Right hindlimb (tissue), 1 donor: Measurements from ENCODE around the gene ABCB1.
A peak's percentile ranks its signal among the peaks of the same experiment; 100 is the strongest.

Experiments
- DNase-seq: peaks from one replicate; pipeline ENCODE4 v3.0.0-alpha.2; 2018

Gene ABCB1

DNA sequence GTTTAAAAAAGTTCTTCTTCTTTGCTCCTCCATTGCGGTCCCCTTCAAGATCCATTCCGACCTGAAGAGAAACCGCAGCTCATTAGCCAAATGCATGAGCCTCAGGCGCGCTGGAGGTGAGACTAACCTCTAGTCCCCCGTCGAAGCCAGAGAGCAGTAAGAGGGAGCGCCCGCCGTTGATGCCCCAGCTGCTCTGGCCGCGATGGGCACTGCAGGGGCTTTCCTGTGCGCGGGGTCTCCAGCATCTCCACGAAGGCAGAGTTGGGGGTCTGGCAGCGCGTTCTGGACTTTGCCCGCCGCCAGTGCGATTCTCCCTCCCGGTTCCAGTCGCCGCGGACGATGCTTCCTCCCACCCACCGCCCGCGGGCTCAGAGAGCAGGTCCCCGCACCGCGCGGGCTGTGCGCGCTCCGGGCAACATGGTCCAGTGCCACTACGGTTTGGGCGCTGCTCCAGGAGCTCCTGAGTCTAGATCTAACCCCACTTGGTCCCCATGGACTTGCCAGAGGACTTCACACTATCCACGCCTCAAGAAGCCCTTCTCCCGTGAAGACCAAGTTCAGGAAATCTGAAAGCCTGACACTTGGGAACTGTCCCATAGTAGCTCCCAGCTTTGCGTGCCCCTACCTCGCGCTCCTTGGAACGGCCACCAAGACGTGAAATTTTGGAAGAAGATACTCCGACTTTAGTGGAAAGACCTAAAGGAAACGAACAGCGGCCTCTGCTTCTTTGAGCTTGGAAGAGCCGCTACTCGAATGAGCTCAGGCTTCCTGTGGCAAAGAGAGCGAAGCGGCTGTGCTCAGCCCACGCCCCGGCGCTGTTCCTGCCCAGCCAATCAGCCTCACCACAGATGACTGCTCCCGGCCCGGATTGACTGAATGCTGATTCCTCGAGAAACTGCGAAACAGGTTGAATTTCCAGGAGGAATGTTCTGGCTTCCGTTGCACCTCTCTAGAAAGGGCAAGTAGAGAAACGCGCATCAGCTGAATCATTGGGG lies at the start of gene ABCB1:
ABCB1 (minus strand) TSS at position 755 of the 995 bp plus-strand sequence; CDS start at position 55, 700 bp downstream.
- peak; percentile 56 for DNase-seq

DNA sequence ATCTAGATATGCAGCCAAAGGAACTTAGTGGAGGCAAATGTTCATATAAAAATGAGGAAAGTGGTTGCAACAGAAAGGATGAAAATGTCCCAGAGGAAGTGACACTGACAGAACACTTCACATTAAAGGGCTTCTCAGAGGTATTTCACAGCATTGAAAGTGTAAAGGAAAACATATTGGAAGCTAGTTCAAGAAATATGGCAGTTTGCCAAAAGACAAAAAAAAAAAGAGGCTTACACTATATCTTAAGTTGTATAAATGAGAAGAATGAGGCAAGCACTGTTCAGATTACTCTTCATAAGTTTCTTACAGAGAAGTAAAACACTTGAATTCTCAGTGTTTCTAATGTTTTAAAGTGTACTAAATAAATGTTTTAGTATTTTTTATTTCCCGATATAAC lies 47.6 kb upstream of the ABCB1 start:
- DNase-seq: no peak

DNA sequence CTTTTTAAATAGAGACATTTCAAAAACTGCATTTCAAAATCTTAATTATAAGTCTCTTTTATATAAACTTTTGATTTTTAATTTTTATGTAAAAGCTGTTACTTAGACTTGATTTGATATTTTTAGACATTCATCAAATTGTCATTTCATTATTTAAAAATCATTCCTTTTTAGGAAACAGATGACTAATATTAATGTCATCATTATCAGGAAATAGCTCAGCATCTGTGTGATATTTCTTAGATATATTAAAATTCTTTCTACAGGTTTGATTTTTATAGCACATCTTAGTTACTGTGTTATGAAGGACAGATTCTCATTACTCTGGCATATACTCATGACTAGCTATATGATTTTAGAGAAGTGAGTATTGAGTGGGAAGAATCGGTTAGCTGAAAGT lies 44.8 kb upstream of the ABCB1 start:
- no peak for DNase-seq

DNA sequence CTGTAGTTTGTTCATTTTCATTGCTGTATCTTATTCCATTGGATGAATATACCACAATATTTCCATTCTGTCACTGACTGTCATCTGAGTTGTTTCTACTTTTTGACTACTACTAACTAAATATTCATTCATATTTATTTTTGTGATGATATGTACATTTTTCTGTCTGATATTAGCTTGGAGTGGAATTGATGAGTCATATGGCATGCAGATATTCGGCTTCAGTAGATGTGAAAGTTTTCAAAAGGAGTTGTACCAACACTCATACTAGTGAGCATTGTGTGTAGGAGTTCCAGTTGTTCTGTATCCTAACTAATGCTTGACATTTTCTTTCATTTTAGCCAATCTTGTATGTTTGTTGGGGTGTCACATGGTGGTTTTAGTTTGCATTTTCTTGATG lies 35.2 kb upstream of the ABCB1 start:
- DNase-seq: no peak

DNA sequence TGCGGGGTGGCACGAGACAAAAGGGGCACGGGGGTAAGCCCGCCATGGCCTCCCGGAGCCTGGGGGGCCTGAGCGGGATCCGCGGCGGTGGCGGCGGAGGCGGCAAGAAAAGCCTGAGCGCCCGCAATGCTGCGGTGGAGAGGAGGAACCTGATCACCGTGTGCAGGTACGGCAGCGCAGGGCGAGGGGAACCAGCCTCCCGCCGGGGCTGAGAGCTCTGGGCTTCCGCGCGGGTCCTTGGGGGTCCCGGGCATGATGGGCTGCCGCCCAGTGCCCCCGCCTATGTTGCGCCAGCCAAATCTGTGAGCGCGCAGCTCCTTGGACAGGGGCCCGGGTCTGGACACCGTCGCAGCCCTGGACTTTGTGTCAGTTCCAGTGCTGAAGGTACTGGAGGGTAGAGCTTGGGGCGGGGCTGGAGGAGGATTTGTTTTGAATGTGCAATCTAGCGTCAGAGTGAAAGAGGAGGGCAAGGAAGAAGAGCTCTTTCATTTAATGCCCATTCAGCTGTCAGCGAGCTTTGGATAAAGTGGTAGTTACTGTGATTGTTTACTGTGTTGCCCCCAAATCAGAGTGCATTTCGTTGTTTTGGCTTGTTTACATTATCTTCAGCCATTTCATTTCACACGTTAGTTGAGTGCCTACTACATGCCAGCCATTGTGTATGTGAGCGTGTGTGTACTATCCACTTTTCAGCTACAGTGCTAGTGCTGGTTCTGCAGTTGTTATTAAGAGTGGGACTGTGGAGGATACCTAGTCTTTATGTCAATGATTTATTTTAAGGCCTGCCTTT lies 28.3 kb upstream of the ABCB1 start:
- peak; percentile 23 for DNase-seq

DNA sequence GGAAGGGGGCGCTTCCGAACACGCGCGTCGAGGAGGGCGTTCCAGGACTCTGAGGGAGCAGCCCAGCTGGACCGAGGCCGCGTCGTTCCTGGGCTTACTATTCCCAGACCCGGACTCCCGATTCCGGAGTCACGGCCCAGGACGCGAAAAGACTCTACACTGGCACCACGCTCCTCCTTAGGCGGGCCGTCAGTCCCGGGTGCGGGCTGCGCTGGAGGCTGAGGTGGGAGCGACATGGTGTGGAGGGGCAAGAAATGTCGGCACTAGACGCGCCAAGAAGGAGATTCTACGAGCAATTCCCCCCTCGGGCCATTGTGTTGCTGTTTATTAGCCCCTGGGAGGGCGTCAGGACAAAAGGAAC lies 26.9 kb upstream of the ABCB1 start:
- DNase-seq: peak; percentile 22

DNA sequence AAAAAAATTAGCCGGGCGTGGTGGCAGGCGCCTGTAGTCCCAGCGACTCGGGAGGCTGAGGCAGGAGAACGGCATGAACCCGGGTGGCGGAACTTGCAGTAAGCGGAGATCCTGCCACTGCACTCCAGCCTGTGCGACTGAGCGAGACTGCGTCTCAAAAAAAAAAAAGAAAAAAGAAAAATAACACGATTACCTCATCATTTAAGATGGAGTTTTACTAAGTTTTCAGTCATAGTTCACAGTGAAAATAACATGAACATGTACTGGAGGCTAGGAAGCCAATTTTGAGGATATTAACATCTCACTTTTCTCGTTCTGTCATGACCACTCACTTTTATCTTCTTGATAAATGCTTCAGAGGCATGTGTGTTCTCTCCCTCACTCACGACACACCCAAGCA lies 24.4 kb upstream of the ABCB1 start:
- no peak for DNase-seq

DNA sequence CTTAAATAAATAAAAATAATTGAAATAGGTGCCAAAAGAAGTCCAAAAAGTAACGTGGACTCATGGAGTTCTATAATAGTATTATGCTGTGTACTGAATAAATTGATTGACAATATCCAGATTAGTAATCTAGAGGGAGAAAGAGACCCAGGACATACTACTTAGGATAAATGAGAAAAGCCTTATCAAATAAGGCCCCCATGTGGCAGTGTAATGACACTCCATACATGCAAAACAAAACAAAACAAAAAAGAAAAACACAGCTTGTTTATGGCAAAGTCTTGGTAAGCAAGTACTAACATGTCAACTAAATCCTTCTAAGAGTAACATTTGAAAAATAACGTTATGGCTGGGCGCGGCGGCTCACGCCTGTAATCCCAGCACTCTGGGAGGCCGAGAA lies 23.9 kb upstream of the ABCB1 start:
- DNase-seq: no peak

DNA sequence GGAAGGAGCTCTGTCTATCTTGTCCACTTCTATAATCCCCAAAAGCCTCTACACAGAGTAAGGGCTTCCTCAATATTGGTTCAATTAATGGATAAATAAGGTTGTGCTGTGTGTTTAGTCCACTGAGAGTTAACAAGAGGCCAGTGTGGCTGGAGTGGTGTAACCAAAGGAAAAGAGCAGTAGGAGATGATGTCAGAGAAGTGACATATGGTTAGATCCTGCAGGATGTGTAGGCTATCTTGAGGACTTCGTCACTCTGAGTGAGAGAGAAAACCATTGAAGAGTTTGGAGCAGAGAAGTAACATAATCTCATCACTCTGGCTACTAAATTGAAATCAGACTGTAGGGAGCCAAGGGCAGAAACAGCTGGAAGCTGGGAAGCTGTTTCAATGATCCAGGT lies 14.5 kb upstream of the ABCB1 start:
- no peak for DNase-seq

DNA sequence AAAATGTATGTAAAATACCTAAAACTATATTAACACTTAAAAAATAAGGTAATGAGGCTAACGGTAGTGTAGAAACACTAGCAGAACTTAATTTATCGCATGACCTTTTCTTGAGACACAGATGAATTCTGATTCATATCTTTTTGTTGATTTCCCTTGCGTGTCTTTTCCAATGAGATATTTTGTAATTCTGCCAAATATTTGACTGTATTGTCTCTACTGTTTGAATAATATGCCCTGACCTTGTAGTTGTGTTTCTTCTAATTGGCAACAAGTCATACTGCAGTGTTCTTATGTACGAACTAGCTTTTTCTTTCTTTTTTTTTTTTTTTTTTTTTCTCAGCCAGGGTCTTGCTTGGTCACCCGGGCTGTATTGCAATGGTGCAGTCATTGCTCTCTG lies 9.2 kb upstream of the ABCB1 start:
- DNase-seq: no peak

DNA sequence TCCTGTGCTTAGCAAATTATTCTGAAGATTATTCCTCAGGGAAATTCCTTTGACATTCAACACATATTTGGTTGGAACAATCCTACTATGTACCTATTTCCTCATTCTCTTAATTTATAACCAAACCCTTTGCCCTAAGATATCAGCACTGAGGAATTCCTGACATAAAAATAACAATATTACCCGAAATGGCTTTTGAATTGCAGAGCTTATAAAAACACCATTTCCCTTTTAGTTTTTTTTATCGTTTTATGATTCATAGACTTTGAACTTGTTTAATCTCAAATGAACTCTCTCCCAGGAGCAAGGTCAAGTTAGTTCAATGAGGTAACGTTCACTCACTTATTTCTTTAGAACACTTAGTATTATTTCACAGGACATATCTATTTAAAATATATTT lies 7.7 kb upstream of the ABCB1 start:
- DNase-seq: no peak

DNA sequence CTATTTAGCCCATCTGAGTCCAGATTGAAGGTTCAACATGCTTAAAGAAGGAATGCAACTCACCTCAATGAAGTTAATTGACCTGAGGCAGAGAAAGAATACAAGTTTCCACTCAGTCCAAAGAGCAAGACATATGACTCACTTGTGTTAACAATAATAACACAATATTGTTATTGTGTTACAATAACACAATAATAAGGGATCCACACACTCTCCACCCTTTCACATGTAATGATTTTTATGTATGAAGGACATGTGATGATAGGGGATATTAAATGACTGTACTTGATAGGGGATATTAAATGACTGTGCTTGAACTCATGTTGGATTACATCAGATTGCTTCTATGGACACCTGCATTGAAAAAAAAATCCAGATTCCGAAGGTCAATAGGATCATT lies 3.6 kb upstream of the ABCB1 start:
- no peak for DNase-seq

DNA sequence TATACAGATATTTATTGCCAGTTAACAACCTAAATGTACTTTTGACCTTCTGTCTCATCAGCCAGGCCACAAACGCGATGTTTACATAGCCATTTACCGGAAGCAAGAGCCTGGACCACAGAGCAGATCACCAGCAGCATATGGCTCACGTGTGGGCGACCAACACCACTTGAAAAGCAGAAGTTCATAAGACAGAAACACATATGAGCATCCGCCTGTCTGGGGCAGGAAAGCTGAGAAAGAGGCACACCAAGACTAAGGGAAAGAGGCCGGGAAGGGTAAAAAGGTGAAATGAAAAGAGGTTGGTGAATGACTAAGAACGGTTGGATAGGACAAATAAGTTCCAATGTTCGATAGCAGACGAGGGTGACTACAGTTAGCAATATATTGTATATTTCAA lies 1.3 kb downstream of the ABCB1 start:
- no peak for DNase-seq

DNA sequence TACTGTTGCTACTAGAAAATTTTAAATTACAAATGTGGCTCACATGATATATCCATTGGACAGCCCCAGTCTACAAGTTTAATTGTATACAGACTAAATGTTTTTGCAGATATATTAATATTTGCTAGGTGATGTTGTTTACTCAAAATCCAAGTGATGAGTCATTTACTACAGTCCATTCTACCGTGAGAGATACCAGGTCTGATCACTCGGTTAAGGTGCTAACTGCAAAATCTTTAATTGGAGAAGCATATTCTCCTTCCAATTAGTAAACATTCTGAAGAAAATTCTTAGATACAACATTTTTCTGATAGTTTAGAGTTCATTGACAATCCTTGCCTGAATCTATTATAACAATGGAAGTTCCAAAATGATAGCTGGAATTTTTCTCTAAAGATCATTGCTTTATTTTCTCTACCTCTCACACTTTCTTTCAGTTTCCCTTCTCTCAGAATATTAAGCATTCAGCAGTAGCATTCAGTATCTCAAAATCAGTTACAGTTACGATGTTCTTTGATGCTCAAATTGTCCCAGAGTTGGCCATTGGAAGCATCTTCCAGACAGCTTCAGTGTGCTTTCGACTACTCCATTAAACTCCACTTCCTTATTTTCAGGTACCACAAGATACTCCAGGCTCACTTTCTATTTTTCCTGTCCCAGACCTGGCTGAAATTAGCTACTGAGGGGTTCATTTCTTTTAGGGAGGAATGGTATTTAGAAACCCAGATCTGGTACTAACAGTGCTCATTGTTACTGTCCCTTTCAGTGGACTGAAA lies 2.3 kb downstream of the ABCB1 start:
- no peak for DNase-seq

DNA sequence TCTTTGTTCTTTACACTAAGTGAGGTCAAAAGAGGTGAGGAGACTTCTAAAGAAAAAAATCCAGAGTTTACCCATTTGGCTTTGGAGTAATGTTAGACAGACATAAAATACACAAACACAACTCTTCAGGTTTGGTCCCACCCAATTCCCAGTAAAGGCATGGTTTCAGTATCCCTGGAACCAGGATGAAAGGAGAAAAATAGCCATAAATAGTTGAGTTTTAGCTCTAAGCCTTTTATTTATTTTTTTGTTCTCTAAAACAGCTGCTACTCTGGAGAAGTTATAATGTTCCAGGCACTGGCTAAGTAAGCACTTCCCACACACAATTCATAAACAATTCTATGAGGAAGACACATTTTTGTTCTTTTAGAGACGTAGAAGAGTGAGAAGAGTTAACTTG lies 4.0 kb downstream of the ABCB1 start:
- no peak for DNase-seq

DNA sequence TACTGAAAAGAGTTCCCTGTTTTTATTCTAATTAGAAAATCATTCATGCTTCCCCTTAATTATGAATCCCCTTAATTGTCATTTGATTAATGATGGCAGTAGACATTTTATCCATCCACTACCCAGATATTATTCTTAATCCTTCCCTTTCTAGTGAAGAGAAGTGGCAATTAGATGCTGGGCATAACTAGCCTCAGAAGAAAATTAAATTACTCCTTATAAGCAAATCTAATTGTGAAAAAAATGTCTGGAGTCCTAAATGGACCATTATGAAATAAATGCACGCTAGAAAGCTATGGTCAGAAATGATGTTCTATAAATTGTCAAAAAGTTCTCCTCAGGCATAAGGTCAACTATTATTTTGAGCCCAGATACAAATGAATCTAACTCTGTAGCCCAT lies 4.5 kb downstream of the ABCB1 start:
- DNase-seq: no peak

DNA sequence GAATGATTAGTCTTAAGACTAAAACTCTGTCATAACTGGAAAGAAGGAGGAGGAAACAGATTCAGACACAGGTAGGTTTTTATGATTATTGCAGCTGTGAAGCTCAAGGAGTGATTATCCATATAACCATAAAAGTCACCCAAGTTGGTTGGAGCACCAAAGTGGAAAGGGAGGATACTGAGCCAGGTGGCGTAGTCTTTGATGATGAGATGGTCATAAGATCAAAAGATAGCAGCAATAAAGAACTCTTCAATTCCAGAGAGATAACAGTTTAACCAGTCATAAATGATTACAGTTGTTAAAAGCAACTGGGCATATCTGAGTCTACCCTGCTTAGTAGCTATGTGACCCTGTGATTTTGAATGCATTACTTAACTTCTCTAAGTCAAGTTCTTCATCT lies 8.4 kb downstream of the ABCB1 start:
- no peak for DNase-seq

DNA sequence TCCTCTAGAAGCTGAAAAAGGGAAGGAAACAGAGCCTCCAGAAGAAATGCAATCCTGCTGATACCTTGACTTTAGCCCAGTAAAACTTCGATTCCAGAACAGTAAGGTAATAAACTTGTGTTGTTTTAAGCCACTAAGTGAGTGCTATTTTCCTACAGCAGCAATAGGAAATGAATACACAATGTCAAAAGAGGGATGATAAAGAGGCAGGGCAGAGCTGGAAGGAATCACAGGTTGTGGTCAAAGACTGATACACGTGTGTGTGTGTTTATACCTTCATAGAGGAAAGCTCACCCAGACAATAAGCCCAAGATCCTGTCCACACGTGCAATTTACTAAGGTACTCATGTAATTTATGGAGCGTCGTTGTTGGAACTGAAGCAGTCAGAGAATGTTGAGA lies 9.5 kb downstream of the ABCB1 start:
- no peak for DNase-seq

DNA sequence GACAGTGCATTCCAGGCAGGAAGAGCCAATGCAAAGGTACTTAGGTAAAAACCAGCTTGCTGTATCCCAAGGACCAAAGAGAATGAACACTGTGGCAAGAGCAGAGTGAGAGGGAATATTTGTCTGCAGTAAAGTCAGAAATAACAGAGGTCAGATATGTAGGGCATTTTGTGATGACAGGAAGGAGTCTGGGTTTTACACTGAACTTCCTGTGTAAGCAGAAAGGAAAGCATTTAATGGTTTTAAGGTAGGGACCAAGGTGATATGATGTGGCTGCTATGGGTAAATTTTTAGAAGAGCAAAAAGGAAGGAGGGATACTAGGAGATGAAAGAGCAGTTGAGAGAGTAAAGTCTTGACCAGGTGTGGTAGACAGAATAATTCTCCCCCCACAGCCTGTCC lies 10.1 kb downstream of the ABCB1 start:
- no peak for DNase-seq

DNA sequence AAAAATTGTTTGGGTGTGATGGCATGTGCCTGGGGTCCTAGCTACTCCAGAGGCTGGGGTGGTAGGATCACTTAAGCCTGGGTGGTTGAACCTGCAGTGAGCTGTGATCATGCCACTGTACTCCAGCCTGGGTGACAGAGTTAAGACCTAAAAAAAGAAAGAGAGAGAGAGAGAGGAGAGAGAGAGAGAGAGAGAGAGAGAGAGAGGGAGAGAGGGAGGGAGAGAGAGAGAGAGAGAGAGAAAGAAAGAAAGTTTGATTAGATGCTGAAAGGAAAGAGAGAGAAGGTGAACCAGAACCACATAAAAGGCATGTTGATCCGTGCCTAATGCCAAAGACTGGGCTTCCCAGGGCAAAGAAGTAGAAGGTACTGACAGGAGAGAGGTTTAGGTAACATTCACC lies 11.1 kb downstream of the ABCB1 start:
- no peak for DNase-seq

DNA sequence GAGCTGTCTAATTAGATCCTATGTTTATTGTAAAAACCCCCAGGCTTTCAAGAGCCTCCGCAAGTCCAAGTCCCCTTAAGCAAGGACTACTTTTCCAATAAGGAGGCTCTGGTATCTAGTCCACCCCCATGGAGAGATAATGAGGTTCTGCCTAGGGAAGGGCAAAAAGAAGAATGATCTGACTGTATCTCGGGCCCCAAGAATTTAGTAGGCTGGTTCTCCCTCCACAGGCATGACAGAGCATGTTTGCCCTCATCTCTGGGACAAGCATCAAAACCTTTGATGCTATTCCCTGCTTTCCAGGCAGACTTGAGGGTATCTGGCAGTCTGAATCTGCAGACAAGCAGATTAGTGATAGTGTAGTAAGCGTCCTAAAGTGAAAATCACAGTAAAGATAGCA lies 19.0 kb downstream of the ABCB1 start:
- DNase-seq: no peak

DNA sequence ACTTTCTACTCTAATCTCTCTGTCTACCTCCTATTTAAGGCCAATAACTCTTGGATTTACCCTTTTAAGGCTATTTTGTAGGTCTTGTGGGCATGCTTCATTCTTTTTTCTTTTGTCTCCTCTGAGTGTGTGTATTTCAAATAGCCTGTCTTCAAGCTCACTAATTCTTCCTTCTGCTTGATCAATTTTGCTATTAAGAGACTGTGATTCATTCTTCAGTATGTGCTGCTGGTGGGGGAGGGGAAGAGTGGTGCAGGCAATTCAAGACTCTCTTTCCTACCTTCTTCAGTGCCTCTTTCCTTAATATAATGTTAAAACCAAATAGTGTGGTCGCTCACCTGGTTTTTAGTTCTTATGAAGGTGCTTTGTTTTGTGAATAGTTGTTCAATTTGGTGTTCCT lies 20.0 kb downstream of the ABCB1 start:
- DNase-seq: no peak

DNA sequence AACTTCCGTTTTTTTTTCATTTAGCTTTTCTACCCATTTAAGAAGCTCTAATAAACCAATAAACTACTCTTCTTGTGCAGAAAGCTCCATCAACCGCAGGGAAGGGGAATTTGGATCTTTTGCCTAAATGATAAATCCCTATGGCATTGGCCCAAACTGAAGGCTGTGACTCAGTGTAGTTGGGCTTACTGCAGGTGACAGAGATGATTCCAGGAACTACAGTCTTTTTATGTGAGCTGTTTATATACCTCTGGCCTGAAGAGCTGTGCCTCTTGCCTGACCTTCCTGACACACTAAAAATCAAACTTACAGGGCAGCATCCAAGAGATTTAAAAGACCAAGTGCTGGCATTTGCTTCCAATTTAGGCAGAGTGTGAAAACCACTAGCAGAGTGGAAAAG lies 25.2 kb downstream of the ABCB1 start:
- no peak for DNase-seq
